BJ (cell line): ENCODE results near the gene CD22. TPM values are rescaled to one million over a fixed set of nuclear protein-coding genes. Genes with fewer than 3 reads are reported as not detected.

Source experiments
- CTCF ChIA-PET: fragments of 350-600 bp; formaldehyde crosslinking; extraction: SDS; loops from one replicate; lab custom pipeline; 2021; ENCODE audit warnings: antibody characterized with exemption, inconsistent platforms; lab: Yijun Ruan, JAX
- POLR2A ChIA-PET: fragments of 300-600 bp; sonication (Branson Sonifier 250); formaldehyde crosslinking; extraction: SDS; loops from one replicate; lab custom pipeline; 2021; ENCODE audit warnings: antibody characterized with exemption; lab: Charles Lee
- DNase-seq: peaks from one replicate; pipeline ENCODE4 v3.0.0-alpha.2; 2011; ENCODE audit warnings: low read depth
- H3K27me3 ChIP-seq: 2 replicates; pipeline ENCODE4 v1.6.0; 2011; ENCODE audit warnings: low read length; ENCODE audit not compliant: control insufficient read depth, insufficient read depth
- H3K36me3 ChIP-seq: 2 replicates; pipeline ENCODE4 v1.5.1; 2011; ENCODE audit warnings: low read length; ENCODE audit not compliant: control insufficient read depth, insufficient read depth
- H3K4me3 ChIP-seq: 2 replicates; pipeline ENCODE4 v1.5.1; 2011; ENCODE audit warnings: low read depth, mild to moderate bottlenecking, control low read depth, low read length
- CTCF ChIP-seq: IDR thresholded peaks from 2 replicates; pipeline ENCODE4 v1.5.1; 2011; ENCODE audit warnings: low read depth, mild to moderate bottlenecking, control low read depth, inconsistent platforms, low read length, moderate library complexity; ENCODE audit not compliant: insufficient read depth
- polyA plus RNA-seq: library from polyadenylated mRNA; depleted of rRNA; stranded (reverse); fragments of >200 nt; gene quantifications from 2 replicates; pipeline ENCODE4 v1.2.3, GENCODE V29; 2011

Gene CD22
- polyA plus RNA-seq, 1 experiment, result not detected

- DNase-seq, result no peak
- Histone ChIP-seq H3K4me3 (no peak overlapping the region), H3K36me3 (no peaks in the 10 kb centered on the region), H3K27me3 (no peaks in the 10 kb centered on the region)
- ChIA-PET POLR2A (no interaction called here), CTCF (interaction anchor here (1.2 kb wide), 1 partner anchor 9 kb away, joined by 4 read pairs; no protein-coding TSS in a partner anchor)
- TF ChIP-seq CTCF, result no peak
Observed at GRCh38 chr19:35383536-35383935, 54.5 kb downstream of the CD22 start.

GRCh38 chr19:35388277-35389054 lies 59.5 kb downstream of the CD22 start:
- Histone ChIP-seq H3K36me3 (no peaks in the 10 kb centered on the region), H3K4me3 (no peak overlapping the region), H3K27me3 (no peaks in the 10 kb centered on the region)
- POLR2A ChIA-PET, result no interaction called here
- no peak for DNase-seq
- CTCF ChIA-PET, result no interaction called here
- no peak for TF ChIP-seq CTCF

- H3K4me3 ChIP-seq, result no peak overlapping the region
- DNase-seq, result no peak
- ChIA-PET POLR2A (no interaction called here), CTCF (no interaction called here)
- H3K36me3 ChIP-seq, result no peaks in the 10 kb centered on the region
- H3K27me3 ChIP-seq, result no peaks in the 10 kb centered on the region
- TF ChIP-seq CTCF, result no peak
Observed at GRCh38 chr19:35389192-35389861, 60.3 kb downstream of the CD22 start.

GRCh38 chr19:35392742-35393715 lies 64.0 kb downstream of the CD22 start:
- DNase-seq, result no peak
- no peak for TF ChIP-seq CTCF
- CTCF ChIA-PET, result no interaction called here
- Histone ChIP-seq H3K36me3 (no peaks in the 10 kb centered on the region), H3K27me3 (no peaks in the 10 kb centered on the region), H3K4me3 (no peak overlapping the region)
- POLR2A ChIA-PET, result no interaction called here
